GM12874 (cell line): Measurements from ENCODE around the gene NPM3.

Source experiments
- TF ChIP-seq, protein P1 (sequence below): IDR thresholded peaks from 2 replicates; pipeline ENCODE4 v1.5.1; 2011; ENCODE audit warnings: low read depth, mild to moderate bottlenecking, control low read depth, low read length, moderate library complexity; ENCODE audit not compliant: insufficient read depth

The NPM3 gene

GRCh38 chr10:101763141-101763846 lies 20.0 kb downstream of the NPM3 start:
- TF ChIP-seq, protein P1, sequence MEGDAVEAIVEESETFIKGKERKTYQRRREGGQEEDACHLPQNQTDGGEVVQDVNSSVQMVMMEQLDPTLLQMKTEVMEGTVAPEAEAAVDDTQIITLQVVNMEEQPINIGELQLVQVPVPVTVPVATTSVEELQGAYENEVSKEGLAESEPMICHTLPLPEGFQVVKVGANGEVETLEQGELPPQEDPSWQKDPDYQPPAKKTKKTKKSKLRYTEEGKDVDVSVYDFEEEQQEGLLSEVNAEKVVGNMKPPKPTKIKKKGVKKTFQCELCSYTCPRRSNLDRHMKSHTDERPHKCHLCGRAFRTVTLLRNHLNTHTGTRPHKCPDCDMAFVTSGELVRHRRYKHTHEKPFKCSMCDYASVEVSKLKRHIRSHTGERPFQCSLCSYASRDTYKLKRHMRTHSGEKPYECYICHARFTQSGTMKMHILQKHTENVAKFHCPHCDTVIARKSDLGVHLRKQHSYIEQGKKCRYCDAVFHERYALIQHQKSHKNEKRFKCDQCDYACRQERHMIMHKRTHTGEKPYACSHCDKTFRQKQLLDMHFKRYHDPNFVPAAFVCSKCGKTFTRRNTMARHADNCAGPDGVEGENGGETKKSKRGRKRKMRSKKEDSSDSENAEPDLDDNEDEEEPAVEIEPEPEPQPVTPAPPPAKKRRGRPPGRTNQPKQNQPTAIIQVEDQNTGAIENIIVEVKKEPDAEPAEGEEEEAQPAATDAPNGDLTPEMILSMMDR, result no peak

GRCh38 chr10:101762736-101763135 lies 20.5 kb downstream of the NPM3 start:
- TF ChIP-seq, protein P1, result no peak

DNA sequence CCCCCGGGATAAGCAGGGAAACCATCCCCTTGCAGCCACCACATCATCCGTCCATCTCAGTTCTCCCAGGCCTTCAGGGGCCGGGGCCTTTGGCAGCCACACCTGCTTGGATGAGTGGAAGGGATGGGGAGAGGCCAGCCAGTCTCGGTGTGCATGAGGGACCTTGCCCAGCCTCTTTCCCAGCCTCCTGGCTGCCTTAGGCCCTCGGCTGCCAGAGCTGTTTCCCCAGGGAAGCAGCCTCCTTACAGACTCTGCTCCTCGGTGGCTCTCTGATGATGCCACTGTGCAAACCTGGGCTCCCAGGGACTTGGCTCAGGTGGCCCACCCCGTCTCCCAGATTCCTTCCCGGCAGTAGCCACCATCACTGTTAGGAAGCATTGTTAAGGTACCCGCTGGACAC lies 22.0 kb downstream of the NPM3 start:
- TF ChIP-seq, protein P1, result no peak

- TF ChIP-seq, protein P1, result no peak
Observed at GRCh38 chr10:101760510-101760909, 22.7 kb downstream of the NPM3 start.

DNA sequence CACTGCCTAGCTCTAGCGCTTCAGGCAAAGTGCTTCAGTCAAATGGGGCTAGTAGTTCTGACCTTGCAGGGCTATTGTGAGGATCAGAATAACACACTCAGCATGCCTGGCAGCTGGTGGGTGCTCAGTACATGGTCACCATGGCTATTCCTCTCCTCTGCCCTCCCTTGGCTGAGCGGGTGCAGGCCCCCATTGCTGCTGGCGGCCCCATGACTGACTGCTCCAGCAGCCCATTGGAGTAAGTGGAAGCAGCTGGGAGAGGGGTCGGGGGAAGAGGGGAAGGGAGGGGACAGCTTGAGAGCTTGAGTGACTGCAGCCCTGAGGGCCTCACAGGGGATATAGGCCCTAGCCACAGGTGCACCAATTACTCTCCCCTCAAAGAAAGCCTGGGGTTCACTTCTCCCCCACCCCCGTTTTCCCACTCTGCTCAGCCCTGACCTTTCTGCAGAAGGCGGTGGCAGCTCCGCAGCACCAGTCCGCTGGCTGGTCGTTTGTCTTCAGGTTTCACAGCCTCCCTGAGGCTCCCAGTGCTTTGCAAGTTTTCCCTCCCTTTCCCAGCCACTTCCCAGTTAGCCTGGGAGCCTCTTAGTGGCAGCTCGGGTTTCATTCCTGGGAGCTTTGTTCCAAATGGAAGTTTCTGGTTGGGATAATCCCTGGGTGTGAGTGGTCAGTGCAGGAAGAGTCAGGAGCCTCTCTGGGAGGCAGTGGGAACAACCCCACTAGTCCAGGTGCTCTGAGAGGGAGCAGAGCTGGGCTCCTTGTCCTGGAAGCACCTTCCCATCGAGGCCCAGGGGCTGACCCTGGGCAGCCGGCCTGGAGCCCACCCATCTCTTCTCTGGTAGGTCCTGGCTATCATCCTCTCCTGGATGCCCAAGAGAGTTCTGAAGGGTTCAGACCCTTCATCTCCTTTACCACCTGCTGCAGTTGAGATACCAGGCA lies 23.7 kb downstream of the NPM3 start:
- TF ChIP-seq, protein P1, result no peak

GRCh38 chr10:101758858-101759257 lies 24.4 kb downstream of the NPM3 start:
- TF ChIP-seq, protein P1, result no peak

- TF ChIP-seq, protein P1, result no peak
Observed at GRCh38 chr10:101752241-101752640, 31.0 kb downstream of the NPM3 start.
